NCI-H524 treated with DMSO at 0.1 percent for 48 hours (cell line): ENCODE data around the gene GNG4.
"Not testable (repeated sequence)": the region's sequence is repeated elsewhere in the genome, so short reads cannot be mapped to it uniquely, and the experiment has no call there.

Experiments
- DNase-seq: peaks from one replicate; lab custom pipeline; 2025; lab: John Stamatoyannopoulos, UW

GNG4 gene

DNA sequence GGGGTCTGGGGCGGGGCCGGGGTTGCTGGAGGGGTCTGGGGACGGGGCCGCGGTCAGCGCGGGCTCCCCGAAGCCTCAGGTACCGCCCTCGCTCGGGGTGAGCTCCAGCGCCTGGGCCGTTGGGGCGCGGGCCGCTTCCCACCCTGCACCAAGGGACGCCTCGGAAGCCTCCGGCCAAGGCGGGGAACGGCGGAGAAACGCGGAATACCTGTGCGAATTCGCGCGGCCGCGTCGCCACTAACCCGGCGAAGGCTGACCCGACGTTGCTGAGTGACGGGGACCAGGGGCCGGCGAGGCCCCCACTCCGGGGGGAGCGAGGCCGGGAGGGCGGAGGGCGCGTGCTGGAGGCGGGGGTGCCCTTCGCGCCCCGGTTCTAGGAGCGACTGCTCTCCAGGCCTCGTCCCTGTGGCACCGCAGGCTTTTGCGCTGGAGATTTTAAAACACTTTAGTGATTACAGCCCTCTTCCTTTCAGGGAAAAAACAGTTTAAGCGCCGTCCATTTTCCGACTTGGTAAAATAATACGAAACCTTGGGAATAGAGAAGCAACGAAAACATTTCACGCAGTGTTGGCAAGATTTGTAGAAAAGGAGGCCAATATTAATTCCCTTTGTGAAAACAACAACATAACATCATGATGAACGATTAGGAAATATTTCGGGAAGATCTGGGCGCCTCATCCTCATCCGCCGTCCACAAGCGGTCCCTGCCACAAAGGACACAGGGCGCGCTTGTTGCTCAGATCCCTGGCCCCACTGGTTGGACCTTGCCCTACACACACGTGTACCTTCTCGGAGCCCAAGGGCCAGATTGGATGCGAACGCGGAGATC, 971 bp upstream of the GNG4 start:
- no peak for DNase-seq

DNA sequence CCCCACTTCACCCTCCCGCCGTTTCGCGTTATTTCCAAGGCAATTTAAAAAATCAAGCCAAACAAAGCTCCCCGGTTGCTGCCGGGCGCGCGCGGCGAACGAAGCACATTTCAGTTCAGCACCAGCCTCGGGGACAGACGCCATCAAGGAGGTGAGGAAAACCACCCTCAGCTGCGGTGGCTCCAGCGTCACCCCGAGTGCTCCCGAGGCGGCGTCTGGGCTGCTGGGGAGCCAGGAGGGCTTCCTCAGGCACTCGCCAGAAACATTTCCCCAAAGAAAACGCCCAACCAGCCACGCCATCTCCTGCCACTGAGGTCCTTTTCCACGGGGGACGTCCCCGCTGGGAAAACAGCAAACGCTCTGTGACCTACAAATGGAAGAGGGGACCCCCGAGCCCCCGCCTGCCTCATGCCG, 623 bp downstream of the GNG4 start:
- DNase-seq: no peak

GRCh38 chr1:235648407-235648907, 1.1 kb downstream of the GNG4 start:
- DNase-seq: no peak

DNA sequence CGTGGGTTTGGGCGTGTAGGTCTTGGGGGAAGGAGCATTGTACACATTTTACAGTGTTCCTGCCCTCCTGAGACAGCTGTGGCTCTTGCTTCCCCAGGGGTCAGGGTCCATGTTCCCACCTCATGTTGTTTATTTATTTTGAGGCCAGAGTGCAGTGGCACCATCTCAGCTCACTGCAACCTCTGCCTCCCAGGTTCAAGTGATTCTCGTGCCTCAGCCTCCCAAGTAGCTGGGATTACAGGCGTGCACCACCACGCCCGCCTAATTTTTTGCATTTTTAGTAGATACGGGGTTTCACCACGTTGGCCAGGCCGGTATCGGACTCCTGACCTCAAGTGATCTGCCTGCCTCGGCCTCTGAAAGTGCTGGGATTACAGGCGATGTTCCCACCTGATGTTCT, 2.0 kb downstream of the GNG4 start:
- DNase-seq: not testable (repeated sequence)

GRCh38 chr1:235646463-235646862, 3.1 kb downstream of the GNG4 start:
- no peak for DNase-seq

GRCh38 chr1:235644693-235645305, 4.8 kb downstream of the GNG4 start:
- DNase-seq: no peak

- no peak for DNase-seq
These were observed 5.5 kb downstream of the GNG4 start for GRCh38 chr1:235643837-235644692.

DNA sequence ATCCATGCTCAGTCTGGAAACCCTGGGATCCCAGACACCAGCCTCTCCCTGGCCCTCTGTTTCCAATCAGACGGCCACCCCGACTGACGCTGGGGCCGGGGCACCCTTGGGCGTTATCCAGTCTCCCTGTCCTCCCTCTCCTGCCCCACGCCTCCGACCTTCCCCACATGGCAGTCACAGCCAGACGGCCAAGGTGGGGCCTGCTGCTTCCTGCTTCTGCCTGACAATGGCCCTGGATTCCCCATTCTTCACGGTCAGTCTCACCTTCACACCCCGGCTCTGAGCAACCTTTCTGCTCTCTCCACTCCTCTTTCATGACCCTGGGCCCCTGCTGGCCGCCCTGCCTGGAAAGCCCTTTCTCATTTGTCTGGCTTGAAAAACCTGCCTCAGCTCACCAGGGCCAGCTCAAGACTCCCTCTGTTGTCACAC, 6.6 kb downstream of the GNG4 start:
- no peak for DNase-seq

GRCh38 chr1:235642011-235642942, 7.3 kb downstream of the GNG4 start:
- DNase-seq: no peak

DNA sequence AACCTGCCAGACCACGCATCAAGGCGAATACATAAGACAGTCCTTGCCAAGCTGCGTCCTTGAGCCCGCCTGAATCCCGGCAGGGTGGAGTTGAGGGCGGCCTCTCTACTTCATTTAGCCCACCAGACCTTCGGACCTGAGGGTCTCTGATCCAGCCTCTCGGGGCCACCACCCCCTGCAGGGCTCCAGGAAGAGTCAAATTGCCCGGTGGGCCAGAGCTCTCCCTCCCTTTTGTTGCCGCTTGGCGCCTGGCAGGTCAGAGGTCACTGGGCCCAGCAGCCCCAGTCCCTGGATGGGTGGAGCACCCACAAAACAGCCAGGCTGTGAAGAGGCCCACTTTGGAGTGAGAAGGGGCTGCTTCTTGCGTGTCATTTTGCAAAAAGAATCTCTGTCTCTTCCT, 9.0 kb downstream of the GNG4 start:
- no peak for DNase-seq

DNA sequence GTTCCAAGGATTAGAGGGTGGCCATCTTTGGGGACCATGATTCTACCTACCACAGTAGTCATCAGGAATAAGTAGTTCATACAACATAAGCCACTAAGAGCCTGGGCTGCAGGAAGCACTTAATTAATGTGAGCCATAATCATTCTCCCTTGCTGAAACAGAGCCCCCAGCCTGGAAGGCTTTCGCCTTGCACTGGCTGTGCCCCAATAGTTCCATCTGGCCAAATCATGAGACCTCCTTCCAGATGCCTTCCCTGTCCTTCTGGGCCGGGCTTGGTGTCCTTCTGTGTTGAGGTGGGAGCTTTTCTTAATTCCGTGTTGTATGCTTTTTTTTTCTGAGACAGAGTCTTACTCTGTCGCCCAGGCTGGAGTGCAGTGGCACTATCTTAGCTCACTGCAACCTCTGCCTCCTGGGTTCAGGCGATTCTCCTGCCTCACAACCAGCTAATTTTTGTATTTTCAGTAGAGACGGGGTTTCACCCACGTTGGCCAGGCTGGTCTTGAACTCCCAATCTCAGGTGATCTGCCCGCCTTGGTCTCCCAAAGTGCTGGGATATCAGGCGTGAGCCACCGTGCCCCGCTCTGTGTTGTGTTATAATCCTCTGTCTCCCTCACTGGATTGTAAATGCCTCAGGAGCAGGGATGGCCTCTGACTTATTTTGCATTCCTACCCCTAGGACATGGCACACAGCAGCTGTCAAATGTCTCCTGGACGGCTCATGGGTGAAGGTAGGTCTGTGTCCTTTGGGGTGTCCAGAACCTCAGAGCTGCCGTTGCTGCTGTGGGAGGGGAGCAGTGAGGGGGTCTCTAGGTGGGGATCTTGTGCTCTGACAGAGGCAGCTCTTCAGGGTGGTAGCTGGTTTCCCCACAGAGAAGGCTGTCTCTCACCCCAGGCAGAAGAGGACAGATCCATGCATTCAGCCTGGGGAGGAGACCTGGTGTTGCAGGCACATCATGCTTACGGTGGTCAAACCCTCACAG, 10.1 kb downstream of the GNG4 start:
- no peak for DNase-seq

DNA sequence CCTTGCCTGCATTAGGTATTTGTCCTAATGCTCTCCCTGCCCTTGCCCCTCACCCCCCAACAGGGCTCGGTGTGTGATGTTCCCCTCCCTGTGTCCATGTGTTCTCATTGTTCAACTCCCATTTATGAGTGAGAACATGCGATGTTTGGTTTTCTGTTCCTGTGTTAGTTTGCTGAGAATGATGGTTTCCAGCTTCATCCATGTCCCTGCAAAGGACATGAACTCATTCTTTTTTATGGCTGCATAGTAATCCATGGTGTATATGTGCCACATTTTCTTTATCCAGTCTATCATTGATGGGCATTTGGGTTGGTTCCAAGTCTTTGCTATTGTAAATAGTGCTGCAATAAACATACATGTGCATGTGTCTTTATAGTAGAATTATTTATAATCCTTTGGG, 11.0 kb downstream of the GNG4 start:
- not testable (repeated sequence) for DNase-seq

DNA sequence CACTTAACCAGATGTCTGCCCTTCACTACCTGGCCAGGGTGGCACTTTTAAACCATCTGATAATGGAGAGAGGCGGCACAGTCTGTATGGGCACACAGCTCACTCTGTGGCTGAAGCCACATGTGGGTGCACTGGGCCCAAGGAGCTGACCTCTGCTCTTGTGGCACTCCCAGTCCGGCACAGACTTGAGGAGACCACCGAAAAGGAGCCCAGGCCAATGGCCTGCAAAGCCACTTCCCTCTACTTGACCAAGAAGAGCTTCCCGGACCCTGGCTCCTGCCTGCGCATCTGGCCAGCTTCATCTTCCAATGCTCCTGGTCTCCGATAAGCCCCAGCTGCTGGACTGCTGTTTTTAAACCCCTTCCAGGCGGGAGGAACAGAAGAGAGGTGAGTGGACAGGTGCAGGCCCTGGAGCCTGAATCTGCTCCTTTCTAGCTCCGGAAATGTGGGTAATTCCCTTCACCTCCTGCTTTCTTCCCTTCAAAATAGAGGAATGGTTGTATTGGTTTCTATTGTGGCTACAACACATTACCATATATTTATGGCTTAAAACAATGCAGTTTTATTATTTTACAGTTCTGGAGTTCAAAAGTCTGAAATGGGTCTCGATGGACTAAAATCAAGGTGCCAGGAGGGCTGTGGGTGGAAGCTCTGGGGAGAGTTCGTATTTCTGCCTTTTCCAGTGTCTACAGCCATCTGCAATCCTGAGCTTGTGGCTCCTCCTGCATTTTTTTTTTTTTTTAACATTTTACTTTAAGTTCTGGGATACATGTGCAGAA, 11.6 kb downstream of the GNG4 start:
- DNase-seq: no peak

DNA sequence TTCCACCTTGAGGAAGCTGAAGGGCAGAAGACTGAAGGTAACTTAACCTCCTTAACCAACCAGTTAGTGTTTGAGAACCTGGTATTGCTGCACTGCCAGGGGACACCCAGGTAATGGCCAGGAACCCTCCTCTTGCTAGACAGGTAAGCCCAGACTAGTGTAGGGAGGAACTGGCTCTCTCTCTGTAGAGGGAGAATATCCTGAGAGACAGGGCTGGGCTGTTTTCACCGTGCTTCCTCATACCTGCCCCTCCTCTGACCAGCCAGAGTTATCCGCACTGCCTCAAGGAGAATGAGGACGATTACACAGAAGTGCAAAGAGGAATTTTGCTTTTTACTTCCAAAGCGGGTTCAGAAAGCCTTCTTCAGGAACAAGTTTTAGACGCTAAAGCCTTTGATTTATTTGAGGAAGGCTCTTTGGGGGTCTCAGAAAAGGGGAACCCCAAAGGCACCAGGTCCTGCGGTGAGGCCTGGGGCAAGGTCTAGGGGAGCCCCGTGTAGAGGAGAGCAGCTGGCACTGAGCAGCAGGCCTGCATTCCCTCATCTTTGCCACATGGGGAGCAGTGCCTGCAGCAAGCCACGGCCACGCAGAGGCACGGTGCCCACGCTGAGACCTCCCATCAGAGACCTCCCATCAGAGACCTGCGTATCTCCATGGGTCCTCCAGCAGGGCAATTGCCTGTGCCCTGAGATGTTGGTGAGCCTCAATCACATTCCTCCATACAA, 13.5 kb downstream of the GNG4 start:
- no peak for DNase-seq

DNA sequence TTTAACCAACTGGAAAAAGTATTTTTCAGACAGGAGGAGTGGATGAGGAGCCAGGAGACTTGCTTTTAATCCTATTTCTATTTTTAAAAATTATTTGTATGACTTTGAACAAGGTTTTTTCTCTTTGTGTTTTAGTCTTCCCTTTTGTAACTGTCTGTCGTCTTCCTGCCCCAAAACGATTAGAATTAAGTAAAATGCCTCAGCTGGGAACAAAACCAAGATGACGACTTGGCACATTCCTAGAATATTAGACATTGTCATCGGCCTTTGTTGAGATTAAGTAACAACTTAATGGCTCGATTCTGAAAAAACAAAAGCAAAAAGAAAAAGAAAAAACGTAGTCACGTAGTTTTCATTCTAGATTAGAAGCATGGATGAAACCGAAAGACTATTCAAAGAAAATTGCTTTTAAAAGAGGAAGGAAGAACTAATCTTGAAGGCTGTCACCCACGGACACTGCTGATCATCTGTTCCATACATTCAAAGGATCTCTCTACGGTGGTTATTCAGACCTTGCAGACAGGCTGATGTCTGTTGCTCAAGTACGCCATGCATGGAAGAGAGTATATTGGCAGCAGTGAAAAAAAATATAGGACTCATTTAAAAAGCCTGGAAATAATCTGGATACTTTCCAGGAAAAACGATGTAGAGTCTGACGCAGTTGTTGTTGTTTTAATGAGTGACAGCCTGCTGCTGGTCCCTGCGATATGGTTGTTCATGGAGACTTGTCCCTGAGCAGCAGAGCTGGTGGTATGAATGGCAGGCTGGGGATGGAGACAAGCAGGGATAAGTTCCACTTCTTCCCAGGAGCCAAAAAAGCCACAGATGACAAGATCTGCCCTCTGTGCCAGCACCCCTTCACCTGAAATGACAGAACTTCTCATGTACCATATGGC, 16.8 kb downstream of the GNG4 start:
- no peak for DNase-seq

- DNase-seq: no peak
These were observed 17.8 kb downstream of the GNG4 start for GRCh38 chr1:235631816-235632215.

GRCh38 chr1:235628316-235629005, 21.1 kb downstream of the GNG4 start:
- DNase-seq: no peak
